Neural cell (in vitro differentiated cells): ENCODE measurements around the gene ADK. TPM values are rescaled to one million over a fixed set of nuclear protein-coding genes. Genes with fewer than 3 reads are reported as not detected.

Experiments used
- H2AFZ ChIP-seq: fragments of 200-600, 300-800 bp; sonication (generic), shearing (Covaris generic); 2 replicates; pipeline ENCODE4 v1.6.0; 2014; ENCODE audit warnings: low read depth, mild to moderate bottlenecking, antibody characterized with exemption, low read length, moderate library complexity
- H3F3A ChIP-seq: fragments of 200-600 bp; shearing (Covaris generic); 2 replicates; pipeline ENCODE4 v1.6.1; 2016; ENCODE audit warnings: mild to moderate bottlenecking, moderate library complexity, mixed read lengths, antibody characterized with exemption, low read length; ENCODE audit not compliant: insufficient read depth, poor library complexity, severe bottlenecking
- H3K27ac ChIP-seq: fragments of 200-600, 300-800 bp; sonication (generic), shearing (Covaris generic); 2 replicates; pipeline ENCODE4 v1.5.1; 2014; ENCODE audit warnings: mild to moderate bottlenecking, low read length, moderate library complexity
- H3K27me3 ChIP-seq: fragments of 300-800, 200-600 bp; sonication (generic), shearing (Covaris generic); 2 replicates; pipeline ENCODE4 v1.6.0; 2014; ENCODE audit warnings: mild to moderate bottlenecking, low read depth, low read length, moderate library complexity; ENCODE audit not compliant: insufficient read depth
- H3K36me3 ChIP-seq: fragments of 300-800, 200-600 bp; sonication (generic), shearing (Covaris generic); 2 replicates; pipeline ENCODE4 v1.5.1; 2014; ENCODE audit warnings: mild to moderate bottlenecking, antibody characterized with exemption, low read length, moderate library complexity; ENCODE audit not compliant: insufficient read depth
- H3K4me2 ChIP-seq: fragments of 300-800, 200-600 bp; sonication (generic), shearing (Covaris generic); 2 replicates; pipeline ENCODE4 v1.6.0; 2014; ENCODE audit warnings: mild to moderate bottlenecking, low read length
- H3K4me3 ChIP-seq: fragments of 300-800, 200-600 bp; sonication (generic), shearing (Covaris generic); 2 replicates; pipeline ENCODE4 v1.5.1; 2014; ENCODE audit warnings: mild to moderate bottlenecking, low read length, moderate library complexity
- H3K79me2 ChIP-seq: fragments of 200-600 bp; shearing (Covaris generic); replicated peaks from 2 replicates; pipeline ENCODE4 v1.6.0; 2014; ENCODE audit warnings: mild to moderate bottlenecking, low read length, moderate library complexity; ENCODE audit not compliant: insufficient read depth
- H3K9ac ChIP-seq: fragments of 300-800, 200-600 bp; sonication (generic), shearing (Covaris generic); 2 replicates; pipeline ENCODE4 v1.6.1; 2016; ENCODE audit warnings: mild to moderate bottlenecking, low read length, mixed read lengths
- H3K9me2 ChIP-seq: fragments of 200-600 bp; shearing (Covaris generic); 2 replicates; pipeline ENCODE4 v1.6.1; 2016; ENCODE audit warnings: mild to moderate bottlenecking, low read length, mixed read lengths; ENCODE audit not compliant: insufficient read depth
- H3K9me3 ChIP-seq: fragments of 200-600, 300-800 bp; sonication (generic), shearing (Covaris generic); 2 replicates; pipeline ENCODE4 v1.6.1; 2016; ENCODE audit warnings: mild to moderate bottlenecking, mixed run types, low read length, moderate library complexity, mixed read lengths
- H4K20me1 ChIP-seq: fragments of 200-600 bp; shearing (Covaris generic); 2 replicates; pipeline ENCODE4 v1.6.1; 2016; ENCODE audit warnings: mild to moderate bottlenecking, mixed run types; ENCODE audit not compliant: insufficient read depth
- EP300 ChIP-seq: fragments of 450-650 bp; conservative IDR thresholded peaks from 2 replicates; pipeline ENCODE4 v1.6.1; 2014; ENCODE audit warnings: antibody characterized with exemption, mild to moderate bottlenecking, moderate library complexity; ENCODE audit not compliant: poor library complexity, severe bottlenecking
- EZH2 ChIP-seq: fragments of 200-600, 300-800 bp; shearing (Covaris generic), sonication (generic); IDR thresholded peaks from 2 replicates; pipeline ENCODE4 v1.6.1; 2014; ENCODE audit warnings: antibody characterized with exemption, low read length, borderline replicate concordance, mild to moderate bottlenecking; ENCODE audit not compliant: insufficient read depth, poor library complexity, severe bottlenecking
- MXI1 ChIP-seq: fragments of 450-650 bp; conservative IDR thresholded peaks from 2 replicates; pipeline ENCODE4 v1.6.1; 2014; ENCODE audit warnings: antibody characterized with exemption, mild to moderate bottlenecking; ENCODE audit not compliant: poor library complexity, severe bottlenecking
- POLR2AphosphoS5 ChIP-seq: IDR thresholded peaks from 2 replicates; pipeline ENCODE4 v1.6.1; 2012
- RAD21 ChIP-seq: fragments of 450-650 bp; conservative IDR thresholded peaks from 2 replicates; pipeline ENCODE4 v1.6.1; 2014; ENCODE audit warnings: antibody characterized with exemption, mild to moderate bottlenecking, moderate library complexity
- SMC3 ChIP-seq: fragments of 450-650 bp; conservative IDR thresholded peaks from 2 replicates; pipeline ENCODE4 v1.6.1; 2014; ENCODE audit warnings: antibody characterized with exemption, mild to moderate bottlenecking, moderate library complexity; ENCODE audit not compliant: poor library complexity
- TAF1 ChIP-seq: IDR thresholded peaks from 2 replicates; pipeline ENCODE4 v1.6.1; 2012; ENCODE audit warnings: low read depth
- polyA plus RNA-seq: library from polyadenylated mRNA; depleted of rRNA; stranded (reverse); fragments of >200 nt; gene quantifications from 2 replicates; pipeline ENCODE4 v1.2.3, GENCODE V29; 2014
- TF ChIP-seq, protein P1 (sequence below): fragments of 450-650 bp; IDR thresholded peaks from 2 replicates; pipeline ENCODE4 v1.5.1; 2014; ENCODE audit warnings: antibody characterized with exemption, mild to moderate bottlenecking, moderate library complexity; ENCODE audit not compliant: poor library complexity, severe bottlenecking
- TF ChIP-seq, protein P2 (sequence below): IDR thresholded peaks from 2 replicates; pipeline ENCODE4 v1.6.1; 2012; ENCODE audit warnings: borderline replicate concordance

ADK gene
- polyA plus RNA-seq, 1 donor from 2014 or later, result 19.5 TPM

DNA sequence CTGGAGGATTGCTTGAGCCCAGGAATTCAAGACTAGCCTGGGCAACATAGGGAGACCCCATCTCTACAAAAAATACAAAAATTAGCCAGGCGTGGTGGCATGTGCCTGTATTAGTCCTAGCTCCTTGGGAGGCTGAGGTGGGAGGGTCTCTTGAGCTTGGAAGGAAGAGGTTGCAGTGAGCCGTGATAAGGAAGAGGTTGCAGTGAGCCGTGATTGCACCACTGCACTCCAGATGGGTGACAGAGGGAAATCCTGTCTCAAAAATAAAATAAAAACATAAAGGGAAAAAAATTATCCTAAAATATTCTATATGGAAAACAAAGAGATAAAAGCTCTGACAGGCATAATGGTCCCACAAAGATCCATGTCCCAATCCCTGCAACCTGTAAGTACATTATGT is 587.5 kb downstream of the ADK start:
- no peak overlapping the region for H2AFZ ChIP-seq
- H3K4me2 ChIP-seq, result no peak overlapping the region
- H3K9me2 ChIP-seq, result no peaks in the 10 kb centered on the region
- H3K9me3 ChIP-seq, result no peaks in the 10 kb centered on the region
- no peaks in the 10 kb centered on the region for H3K27me3 ChIP-seq
- no peaks in the 10 kb centered on the region for H4K20me1 ChIP-seq
- no peaks in the 10 kb centered on the region for H3K79me2 ChIP-seq
- H3K9ac ChIP-seq, result no peak overlapping the region
- H3K36me3 ChIP-seq, result no peaks in the 10 kb centered on the region
- TF ChIP-seq, protein P1, sequence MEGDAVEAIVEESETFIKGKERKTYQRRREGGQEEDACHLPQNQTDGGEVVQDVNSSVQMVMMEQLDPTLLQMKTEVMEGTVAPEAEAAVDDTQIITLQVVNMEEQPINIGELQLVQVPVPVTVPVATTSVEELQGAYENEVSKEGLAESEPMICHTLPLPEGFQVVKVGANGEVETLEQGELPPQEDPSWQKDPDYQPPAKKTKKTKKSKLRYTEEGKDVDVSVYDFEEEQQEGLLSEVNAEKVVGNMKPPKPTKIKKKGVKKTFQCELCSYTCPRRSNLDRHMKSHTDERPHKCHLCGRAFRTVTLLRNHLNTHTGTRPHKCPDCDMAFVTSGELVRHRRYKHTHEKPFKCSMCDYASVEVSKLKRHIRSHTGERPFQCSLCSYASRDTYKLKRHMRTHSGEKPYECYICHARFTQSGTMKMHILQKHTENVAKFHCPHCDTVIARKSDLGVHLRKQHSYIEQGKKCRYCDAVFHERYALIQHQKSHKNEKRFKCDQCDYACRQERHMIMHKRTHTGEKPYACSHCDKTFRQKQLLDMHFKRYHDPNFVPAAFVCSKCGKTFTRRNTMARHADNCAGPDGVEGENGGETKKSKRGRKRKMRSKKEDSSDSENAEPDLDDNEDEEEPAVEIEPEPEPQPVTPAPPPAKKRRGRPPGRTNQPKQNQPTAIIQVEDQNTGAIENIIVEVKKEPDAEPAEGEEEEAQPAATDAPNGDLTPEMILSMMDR, result no peak
- TF ChIP-seq POLR2AphosphoS5, result no peak
- no peak for TF ChIP-seq SMC3
- no peak for TF ChIP-seq RAD21
- TF ChIP-seq, protein P2, sequence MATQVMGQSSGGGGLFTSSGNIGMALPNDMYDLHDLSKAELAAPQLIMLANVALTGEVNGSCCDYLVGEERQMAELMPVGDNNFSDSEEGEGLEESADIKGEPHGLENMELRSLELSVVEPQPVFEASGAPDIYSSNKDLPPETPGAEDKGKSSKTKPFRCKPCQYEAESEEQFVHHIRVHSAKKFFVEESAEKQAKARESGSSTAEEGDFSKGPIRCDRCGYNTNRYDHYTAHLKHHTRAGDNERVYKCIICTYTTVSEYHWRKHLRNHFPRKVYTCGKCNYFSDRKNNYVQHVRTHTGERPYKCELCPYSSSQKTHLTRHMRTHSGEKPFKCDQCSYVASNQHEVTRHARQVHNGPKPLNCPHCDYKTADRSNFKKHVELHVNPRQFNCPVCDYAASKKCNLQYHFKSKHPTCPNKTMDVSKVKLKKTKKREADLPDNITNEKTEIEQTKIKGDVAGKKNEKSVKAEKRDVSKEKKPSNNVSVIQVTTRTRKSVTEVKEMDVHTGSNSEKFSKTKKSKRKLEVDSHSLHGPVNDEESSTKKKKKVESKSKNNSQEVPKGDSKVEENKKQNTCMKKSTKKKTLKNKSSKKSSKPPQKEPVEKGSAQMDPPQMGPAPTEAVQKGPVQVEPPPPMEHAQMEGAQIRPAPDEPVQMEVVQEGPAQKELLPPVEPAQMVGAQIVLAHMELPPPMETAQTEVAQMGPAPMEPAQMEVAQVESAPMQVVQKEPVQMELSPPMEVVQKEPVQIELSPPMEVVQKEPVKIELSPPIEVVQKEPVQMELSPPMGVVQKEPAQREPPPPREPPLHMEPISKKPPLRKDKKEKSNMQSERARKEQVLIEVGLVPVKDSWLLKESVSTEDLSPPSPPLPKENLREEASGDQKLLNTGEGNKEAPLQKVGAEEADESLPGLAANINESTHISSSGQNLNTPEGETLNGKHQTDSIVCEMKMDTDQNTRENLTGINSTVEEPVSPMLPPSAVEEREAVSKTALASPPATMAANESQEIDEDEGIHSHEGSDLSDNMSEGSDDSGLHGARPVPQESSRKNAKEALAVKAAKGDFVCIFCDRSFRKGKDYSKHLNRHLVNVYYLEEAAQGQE, result no peak
- no peak overlapping the region for H3K4me3 ChIP-seq
- no peaks in the 10 kb centered on the region for H3F3A ChIP-seq
- no peak overlapping the region for H3K27ac ChIP-seq

DNA sequence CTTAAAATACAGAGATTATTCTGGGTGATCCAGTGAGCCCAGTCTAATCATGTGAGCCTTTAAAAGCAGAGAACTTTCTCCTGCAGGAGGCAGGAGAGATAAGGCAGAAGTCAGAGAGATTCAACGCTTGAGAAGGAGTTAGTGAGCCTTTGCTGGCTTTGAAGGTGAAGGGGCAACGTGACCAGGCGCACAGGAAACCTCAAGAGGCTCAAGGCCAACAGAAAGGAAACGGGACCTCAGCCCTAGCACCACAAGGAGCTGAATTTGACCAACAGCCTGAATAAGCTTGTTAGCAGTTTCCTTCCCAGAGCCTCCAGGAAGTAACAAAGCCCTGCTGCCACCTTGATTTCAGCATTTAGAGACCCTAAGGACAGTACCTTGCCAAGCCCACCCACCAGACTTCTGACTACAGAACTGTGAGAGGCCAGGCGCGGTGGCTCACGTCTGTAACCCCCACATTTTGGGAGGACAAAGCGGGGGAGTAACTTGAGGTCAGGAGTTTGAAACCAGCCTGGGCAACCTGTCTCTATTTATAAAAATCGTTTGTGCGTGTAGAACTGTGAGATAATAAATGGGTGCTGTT is 588.1 kb downstream of the ADK start:
- H3K9ac ChIP-seq, result no peak overlapping the region
- no peak overlapping the region for H3K27ac ChIP-seq
- no peaks in the 10 kb centered on the region for H3K9me3 ChIP-seq
- H3K9me2 ChIP-seq, result no peaks in the 10 kb centered on the region
- H3K4me3 ChIP-seq, result no peak overlapping the region
- no peaks in the 10 kb centered on the region for H4K20me1 ChIP-seq
- H3K27me3 ChIP-seq, result no peaks in the 10 kb centered on the region
- H3K36me3 ChIP-seq, result no peaks in the 10 kb centered on the region
- no peak overlapping the region for H2AFZ ChIP-seq
- TF ChIP-seq EP300 (no peak), RAD21 (no peak), POLR2AphosphoS5 (no peak), TAF1 (no peak), SMC3 (no peak), EZH2 (no peak), MXI1 (no peak)
- TF ChIP-seq, protein P2, result no peak
- TF ChIP-seq, protein P1, result no peak
- no peaks in the 10 kb centered on the region for H3K79me2 ChIP-seq
- H3F3A ChIP-seq, result no peaks in the 10 kb centered on the region
- no peak overlapping the region for H3K4me2 ChIP-seq
